GM03348 (cell line): ENCODE measurements around the gene KRAS.

Source experiments
- DNase-seq: peaks from one replicate; pipeline ENCODE4 v3.0.0; 2012; ENCODE audit warnings: low spot score

The KRAS gene

DNA sequence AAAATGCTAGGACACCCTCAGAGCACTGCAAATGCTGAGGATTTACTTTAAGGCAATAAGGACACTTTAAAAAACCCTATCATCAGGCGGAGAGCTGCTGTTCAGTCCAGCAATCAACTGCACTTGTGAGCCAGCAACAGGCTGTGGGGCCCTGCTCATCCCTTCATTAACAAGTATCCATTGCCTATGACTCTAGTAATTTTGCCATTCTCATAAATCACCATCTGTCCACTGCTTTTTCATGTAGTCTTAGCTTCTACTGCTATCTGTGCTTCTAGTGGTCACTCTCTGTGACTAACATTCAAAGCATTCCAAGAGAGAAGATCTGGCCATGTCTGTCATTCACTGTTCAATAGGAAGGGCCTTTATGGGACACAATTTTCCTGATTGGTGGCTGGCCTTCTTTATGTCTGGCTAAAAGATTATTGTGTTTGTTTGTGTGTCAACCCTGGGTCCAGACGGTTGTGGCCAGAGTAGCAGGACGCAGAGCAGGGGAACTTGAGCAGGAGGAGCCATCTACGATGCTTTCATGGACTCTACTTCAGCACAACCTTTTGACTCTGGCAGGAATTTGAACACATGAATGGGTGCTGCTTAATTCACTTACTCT is 3.6 kb upstream of the KRAS start:
- no peak for DNase-seq

DNA sequence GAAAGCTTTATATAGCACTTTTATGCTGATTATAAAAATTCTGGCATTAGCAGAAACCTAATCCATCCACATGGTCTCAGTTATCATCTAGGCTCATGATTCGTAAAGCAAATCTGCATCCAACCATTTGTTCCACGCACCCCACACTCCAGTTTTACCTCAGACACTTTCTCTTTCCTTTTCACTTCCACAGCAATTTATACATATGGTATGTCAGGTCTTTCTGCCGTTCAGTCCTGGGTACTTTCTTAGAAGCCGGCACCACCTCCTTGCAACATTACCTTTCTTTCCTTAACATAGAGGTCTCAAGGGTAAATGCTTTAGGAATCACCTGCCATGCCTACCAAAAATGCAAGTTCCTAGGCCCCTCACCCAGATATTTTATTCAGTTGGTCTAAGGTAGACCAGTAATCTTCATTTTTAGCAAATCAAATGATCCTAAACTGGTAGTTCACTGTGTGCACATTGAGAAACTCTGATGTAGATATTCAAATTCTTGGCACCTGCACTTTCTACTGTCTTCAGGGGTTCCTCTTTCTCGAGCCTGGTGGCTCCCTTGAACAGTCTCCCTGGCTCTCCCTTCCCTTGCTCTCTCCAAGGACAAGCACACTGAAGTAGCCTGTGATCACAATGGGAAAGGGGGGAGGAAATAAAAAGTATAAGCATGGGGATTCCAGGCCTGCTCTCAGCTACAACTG is 2.8 kb upstream of the KRAS start:
- DNase-seq = no peak

DNA sequence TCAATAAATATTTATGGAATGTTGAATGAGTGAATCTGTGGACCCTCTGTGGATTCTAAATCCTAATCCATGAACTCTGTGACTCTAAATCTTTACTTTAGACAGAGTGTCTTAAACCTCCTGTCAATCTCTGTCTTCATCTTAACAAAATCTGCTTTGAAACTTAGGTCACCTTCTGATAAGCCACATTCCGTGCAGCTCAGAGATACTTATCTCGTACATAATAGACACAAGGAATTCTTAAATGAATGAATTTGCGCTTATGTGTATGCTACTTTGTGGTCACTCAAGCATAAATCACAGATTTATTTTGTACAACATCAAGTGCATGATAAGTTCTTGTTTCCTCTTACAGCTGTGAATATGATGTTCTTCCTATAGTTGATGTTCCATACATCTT is 2.2 kb upstream of the KRAS start:
- no peak for DNase-seq

DNA sequence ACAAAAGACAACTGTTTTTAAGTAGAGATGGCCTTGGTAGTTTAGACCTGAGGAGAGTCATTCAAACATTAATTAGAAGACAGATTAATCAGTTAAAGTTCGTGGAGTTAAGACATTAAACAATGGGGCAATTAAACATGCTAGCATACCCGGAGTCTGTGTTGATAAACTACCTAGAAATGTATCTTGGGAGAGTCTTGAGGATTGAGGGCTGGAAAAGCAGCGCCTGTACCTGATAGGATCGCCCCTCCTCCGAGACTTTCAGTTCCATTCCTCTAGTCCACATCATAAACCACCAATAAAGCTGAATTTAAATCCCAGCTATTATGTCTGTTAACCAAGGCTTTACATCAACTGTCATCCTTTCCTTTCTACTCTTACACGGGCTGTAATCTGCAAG is 1.0 kb upstream of the KRAS start:
- no peak for DNase-seq

DNA sequence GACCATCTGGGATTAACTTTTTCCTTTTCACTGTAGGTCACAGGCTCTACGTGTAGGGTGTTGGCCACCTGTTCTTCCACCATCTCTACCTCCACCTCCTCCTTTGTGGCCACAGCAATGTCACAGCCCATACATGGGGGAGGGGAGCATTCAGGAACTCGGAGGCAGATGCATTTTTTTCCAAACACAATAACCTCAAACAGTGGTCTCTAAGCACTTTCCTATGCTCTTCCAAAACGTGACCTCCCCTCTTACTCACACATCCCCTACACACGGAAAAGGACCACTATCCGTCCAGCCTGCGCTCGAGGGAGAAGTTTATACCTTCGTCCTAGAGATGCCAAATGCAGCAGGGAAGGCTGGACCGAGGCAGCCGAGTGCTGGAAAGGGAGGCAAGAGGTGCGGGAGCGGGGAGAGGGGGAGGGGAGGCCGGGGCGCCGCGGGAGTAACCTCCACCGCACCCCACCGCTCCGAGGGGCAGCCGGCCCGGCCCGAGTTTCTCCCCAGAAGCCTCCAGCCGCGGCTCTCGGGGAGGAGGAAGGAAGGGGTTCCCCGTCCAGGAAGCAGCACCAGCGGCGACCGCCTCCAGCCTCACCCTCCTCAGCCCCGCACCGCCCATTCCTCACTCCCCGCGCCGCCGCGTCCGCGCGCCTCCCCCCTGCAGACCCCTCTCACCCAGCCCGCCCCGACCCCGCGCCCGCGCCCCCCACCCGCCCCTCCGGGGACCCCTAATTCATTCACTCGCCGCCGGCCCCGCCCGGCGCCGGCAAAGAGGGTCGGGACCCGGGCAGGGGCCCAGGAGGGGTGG is 594 bp downstream of the KRAS start:
- peak; percentile 59 for DNase-seq

DNA sequence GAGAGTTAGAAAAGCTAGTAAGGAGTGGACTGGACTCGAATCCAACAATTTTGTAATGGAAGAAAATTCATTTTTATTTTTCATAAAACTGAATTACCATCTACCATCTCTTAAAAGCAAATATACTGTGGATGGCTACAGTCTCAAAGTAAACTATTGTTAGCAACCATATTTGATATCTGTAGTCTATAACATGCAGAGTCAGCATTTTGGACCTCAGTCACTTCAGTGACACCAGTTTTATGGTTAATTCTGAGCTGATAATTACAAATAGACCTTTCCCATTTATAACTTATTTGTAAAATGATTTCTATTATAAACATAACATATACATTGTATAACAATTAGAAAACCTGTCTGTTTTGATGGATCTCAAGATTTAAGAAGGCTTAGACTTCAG is 2.0 kb downstream of the KRAS start:
- no peak for DNase-seq

DNA sequence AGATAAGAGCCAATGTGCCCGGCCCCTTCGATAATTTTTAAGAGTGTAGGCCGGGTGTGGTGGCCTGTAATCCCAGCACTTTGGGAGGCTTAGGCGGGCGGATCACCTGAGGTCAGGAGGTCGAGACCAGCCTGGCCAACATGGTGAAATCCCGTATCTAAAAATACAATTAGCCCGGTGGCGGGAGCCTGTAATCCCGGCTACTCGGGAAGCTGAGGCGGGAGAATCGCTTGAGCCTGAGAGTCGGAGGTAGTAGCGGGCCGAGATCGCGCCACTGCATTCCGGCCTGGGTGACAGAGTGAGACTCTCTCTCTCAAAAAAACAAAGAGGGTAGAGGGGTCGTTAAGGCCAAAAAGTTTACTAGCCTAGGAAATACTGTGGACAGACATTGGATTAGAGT is 2.6 kb downstream of the KRAS start:
- DNase-seq = no peak

DNA sequence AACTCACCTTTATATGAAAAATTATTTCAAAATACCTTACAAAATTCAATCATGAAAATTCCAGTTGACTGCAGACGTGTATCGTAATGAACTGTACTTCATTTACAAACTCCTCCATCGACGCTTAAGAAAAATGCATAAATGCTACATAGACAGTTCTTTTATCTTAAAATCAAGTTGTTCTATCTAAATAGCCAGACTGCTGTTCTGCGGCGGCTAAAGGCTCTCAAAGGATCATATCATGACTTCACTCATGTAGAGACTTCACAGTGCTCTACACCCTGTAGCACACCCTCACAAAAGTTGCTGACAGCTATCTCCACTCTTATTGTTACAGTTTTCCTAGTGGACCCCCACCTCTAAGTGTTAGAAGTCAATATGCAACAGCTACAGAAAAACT is 5.2 kb downstream of the KRAS start:
- no peak for DNase-seq

DNA sequence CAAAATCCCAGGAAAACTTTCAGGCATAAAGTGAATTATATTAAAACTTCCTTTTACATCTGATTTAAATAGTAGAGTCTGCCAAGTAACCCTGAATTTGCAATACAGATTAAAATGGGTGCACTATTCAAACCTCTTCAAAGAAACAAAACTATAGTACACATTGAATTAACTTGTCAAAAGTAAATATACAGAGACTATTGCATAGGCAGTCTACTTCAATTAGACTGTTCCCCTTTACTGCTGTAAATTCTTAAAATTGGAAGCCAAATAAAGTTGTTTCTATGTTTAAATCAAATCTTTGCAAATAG is 7.1 kb downstream of the KRAS start:
- no peak for DNase-seq

DNA sequence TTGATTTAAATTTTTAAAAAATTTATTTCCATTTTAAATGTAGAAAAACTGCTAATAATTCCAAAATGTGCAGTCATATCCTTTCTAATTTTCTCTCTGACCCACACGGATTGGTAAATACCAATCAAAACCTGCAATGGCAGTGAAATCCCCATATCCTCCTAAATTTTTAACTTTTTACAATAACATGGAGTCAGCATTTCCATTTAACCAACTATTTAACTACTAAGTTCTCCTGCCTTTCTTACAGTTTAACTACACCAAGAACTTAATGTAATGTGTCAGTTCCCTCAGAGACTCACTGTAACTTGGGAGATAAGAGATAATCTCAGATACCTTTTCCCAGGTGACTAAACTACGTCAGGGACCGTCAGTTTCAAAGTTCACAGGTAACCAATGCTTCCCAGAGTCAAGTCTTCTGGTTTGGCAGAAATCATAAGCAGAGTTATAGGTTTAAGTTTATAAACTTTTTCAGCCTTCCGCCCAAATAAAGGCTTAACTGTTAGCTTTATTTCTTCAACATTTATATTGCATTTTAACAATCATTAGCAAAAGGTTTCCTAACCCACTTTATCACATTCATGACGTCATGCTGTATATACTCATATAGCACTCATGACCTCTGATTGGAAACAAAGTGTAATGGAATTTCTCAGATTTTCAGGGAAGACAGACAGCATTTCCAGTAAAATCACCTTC is 7.6 kb downstream of the KRAS start:
- no peak for DNase-seq

DNA sequence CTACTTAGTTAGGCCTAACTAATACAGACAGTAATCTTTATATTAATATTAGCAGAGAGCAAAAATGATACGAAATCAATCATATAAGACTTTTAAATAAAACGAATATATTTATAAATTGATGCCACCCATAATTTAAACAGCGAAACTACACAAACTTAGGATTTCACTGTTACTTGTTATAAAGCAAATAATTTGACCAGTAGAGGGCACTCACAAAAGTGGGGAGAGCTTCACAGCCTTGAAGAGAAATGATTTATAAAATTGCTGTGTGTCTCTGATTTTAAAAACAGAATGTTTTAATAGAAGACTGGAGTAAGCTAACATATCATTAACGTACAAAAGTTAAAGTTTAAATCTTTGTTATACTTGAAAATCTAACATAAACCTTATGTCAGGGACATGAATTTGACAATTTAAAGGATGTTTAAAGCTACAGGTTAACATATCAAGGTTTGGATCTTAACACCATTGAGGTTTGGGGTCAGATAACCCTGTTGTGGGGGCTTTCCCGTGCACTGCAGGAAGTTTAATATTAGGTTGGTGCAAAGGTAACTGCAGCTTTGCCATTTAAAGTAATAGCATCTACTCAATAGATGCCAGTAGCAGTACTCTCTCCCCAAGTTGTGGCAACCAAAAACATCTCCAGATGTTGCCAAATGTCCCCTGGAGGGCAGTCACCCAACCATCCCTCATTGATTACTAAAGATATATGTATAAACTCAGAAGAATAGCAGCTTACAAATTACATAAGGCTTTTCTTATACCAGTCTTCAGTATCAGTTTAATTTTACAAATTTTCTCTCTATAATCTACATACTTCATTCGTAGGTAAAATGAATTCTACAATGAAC is 9.3 kb downstream of the KRAS start:
- DNase-seq = peak; percentile 39

DNA sequence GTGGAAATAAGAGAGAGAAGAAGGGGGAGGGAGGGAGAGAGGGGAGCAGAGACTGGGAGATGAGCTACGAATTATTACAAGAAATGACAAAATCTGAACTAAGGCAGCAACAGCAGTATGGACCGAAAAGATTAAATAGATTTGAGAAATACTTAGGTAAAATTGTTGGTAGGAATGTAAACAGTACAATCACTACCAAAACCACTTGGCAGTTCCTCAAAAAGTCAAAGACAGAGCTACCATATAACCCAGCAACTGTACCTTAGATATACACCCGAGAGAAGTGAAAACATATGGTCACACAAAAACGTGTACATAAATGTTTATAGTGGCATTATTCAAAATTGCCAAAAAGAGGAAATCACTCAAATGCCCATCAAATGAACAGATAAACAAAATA is 14.1 kb downstream of the KRAS start:
- no peak for DNase-seq

DNA sequence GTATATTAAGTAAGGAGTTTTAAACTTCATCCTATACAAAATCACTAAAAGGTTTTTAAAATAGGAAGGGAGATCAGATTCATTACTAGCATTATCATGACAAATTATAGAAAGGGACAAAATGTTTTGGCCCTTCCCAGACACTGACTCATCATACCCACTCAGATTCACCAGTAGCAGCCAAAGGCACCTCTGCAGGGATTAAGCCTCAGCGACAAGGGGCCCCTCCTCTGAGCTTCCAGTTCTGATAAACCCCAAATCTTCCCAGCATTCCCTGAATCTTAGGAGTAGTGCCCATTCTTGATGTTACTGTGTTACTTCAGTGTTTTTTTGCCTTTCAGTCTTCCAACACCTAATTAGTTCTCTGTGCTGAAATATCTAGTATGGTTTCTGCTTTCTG is 14.5 kb downstream of the KRAS start:
- DNase-seq = peak; percentile 22

DNA sequence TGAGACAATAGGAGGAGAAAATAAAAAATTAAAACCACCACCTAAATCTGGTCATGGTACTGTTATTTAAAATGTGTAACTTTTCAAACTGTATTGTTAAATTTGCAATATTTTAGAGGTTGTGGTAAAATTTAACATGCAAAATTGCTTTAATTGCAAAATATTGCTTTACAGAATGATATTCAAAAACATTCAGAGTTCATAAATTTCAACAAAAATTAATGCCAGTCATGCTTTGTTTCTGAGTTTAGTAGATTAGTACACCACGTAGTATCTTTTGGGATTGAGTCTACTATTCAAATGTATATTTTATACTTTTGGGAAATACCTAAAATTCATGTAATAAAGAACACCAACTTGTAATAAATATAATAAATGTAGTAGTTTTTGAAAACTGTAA is 37.4 kb downstream of the KRAS start:
- DNase-seq = no peak

DNA sequence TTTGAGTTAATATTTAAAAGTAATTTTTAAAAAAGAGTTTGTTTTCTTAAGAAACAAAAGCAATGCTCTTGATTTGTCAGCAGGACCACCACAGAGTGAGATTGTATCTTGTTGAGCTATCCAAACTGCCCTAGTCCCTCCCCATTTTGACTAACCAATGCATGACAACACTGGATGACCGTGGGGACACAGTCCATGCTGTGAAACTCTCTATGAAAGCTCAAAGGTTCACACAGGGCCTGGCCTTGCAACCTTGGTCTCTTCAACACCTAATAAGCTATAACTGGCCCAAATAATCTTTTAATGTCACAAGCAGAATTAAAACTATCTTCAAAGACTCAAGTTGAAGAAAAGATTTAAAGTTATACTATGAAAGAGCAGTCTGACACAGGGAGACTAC is 42.2 kb downstream of the KRAS start:
- no peak for DNase-seq

DNA sequence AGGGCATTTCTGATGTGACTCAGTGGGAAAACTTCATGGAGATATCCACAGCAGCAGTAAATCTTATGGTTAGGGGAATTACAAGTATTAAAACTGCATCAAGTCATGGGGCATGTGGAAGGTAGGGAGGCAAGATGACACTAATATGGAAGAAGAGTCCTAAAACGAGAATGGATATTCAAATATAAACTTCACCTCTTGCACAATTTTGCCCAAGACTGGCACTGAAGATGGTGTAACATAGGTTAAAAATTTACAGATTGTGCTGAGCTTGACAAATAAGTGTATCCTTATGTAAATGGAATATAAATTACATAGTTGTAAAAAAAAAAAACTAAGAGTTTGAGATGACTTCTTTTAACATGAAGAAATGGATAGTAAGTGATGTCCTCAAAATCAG is 42.9 kb downstream of the KRAS start:
- no peak for DNase-seq

DNA sequence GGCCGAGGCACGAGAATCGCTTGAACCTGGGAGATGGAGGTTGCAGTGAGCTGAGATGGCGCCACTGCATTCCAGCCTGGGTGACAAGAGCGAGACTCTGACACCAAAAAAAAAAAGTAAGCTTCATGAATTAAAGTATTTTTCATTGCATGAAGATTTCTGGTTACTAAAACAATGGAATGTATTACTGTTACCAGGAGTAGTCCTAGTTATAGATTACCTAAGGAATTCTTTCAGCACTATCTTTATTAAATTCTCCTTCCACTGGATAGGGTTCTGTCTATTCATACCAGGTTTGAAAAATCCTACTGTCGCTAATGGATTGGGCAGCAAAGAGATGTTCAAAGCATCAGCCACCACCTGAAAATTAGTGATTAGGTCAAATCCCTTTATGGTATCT is 43.3 kb downstream of the KRAS start:
- DNase-seq = no peak

DNA sequence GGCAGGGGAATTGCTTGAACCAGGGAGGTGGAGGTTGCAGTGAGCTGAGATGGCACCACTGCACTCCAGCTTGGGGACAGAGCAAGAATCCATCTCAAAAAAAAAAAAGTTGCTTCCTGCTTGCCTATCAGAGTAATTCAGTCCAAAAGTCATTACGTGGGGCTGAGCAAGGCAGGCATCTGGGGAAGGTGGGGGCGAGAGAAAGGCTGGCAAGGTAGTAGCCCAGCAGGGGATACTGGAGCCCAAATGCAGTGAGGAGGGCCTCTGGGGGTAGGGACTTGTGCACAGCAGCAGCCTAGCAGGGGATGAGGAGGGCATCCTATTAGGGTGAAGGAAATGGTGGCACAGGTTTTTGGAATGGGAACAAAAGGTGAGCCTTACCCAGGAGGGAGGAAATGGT is 48.6 kb downstream of the KRAS start:
- DNase-seq = no peak

DNA sequence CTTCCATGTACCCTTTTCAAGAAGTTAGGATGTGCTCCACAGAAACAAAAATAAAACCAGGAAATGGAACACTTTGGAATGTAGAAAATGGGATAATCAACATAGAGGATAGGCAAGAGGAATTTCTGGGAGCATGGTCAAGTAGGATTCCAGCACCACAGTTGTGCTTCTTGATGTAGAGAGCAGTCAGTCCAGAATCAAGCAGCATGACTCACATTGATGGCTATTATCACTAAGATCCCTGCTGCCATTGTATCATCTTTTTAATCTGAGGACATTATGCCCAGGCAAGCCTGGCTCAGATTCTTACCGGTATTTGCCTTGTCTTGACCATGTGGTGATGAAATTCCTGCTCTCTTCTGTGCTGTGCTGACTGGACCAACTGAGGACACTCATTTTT is 50.0 kb downstream of the KRAS start:
- peak; percentile 45 for DNase-seq

DNA sequence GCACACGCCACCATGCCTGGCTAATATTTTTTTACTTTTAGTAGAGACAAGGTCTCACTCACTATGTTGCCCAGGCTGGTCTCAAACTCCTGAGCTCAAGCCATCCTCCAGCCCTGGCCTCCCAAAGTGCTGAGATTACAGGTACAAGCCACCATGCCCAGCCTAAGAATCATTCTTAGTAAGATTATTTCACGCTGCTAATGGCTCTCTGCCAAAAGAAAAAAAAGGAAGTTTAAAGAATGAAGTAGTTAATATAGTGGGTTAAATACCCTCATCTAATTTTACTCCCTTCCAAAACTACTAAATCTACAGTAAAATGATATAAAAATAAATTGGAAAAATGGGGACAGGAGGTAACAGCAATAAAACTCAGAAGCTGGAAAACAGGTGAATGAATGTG is 53.1 kb downstream of the KRAS start:
- DNase-seq = no peak

DNA sequence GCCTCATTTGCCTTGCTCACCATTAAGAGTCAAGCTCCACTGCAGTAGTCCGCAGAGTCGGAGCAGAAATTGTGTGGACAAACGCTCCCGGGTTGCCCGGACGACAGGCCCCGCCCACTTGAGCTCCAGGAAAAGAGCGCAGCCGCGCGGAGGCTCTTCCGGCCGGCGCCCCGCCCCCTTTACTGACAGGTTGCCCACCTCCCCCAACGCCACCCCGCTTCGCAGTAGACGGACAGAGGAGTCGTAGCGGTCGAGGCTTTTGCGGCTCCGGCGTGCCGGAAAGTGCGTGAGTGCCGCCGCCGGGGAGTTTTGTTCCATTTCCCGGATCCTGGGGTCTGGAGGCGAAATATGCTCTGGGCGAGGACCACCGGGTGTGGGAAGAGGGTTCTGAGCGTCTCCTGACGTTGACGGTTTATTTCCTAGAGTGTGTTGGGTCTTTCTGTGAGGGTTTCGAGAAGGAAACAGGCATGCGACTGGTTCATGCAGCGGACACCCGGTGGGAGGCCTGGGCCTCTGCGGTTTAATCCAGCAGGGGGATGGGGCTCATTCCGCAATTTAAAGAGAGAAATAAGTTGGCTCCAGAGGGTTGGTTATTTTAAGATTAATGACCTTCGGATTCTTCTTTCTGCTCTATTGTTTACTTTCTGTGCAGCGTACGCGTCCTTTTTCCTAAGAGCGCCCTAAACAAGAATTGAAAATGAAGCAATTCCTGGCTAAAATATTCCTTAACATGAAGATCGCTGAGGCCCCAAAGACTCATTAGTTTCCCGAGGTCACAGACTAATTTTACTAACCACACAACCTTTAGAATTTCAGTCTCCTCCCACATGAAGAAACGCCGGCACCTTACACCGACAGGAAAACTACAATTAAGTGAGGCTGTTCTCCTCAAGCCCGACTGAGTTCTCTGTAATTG is 55.4 kb downstream of the KRAS start, which contains the start of the genes DNAI7 and ETFRF1:
TSS of gene DNAI7 (minus strand) at position 105 of the 916 bp plus-strand sequence. CDS start at position 23, 82 bp downstream.
TSS of gene ETFRF1 (plus strand) at position 182 of the 916 bp plus-strand sequence. CDS start 8,720 bp downstream, outside the sequence.
- peak; percentile 95 for DNase-seq
